Adipocyte (in vitro differentiated cells): ENCODE results near the gene RAB15.
A peak's percentile ranks its signal among the peaks of the same experiment; 100 is the strongest.
"Not testable (repeated sequence)": the region's sequence is repeated elsewhere in the genome, so short reads cannot be mapped to it uniquely, and the experiment has no call there.

ENCODE experiments used
- DNase-seq: peaks from one replicate; pipeline ENCODE4 v3.0.0-alpha.2; 2015; ENCODE audit warnings: low read depth
- H3K27me3 ChIP-seq: replicated peaks from 2 replicates; pipeline ENCODE4 v1.7.0; 2013; ENCODE audit warnings: mild to moderate bottlenecking, low read length, moderate library complexity; ENCODE audit not compliant: control insufficient read depth, insufficient read depth
- H3K36me3 ChIP-seq: 2 replicates; pipeline ENCODE4 v1.7.0; 2013; ENCODE audit warnings: low read length, mild to moderate bottlenecking, moderate library complexity; ENCODE audit not compliant: control insufficient read depth, insufficient read depth, severe bottlenecking
- H3K4me1 ChIP-seq: 2 replicates; pipeline ENCODE4 v1.7.0; 2013; ENCODE audit warnings: mild to moderate bottlenecking, low read length, moderate library complexity; ENCODE audit not compliant: control insufficient read depth, insufficient read depth
- H3K4me3 ChIP-seq: 2 replicates; pipeline ENCODE4 v1.7.0; 2013; ENCODE audit warnings: mild to moderate bottlenecking, low read length, moderate library complexity
- H3K9ac ChIP-seq: 2 replicates; pipeline ENCODE4 v1.7.0; 2013; ENCODE audit warnings: mild to moderate bottlenecking, low read length, moderate library complexity
- H3K9me3 ChIP-seq: 2 replicates; pipeline ENCODE4 v1.7.0; 2013; ENCODE audit warnings: mild to moderate bottlenecking, low read length, moderate library complexity; ENCODE audit not compliant: control insufficient read depth

RAB15 gene

DNA sequence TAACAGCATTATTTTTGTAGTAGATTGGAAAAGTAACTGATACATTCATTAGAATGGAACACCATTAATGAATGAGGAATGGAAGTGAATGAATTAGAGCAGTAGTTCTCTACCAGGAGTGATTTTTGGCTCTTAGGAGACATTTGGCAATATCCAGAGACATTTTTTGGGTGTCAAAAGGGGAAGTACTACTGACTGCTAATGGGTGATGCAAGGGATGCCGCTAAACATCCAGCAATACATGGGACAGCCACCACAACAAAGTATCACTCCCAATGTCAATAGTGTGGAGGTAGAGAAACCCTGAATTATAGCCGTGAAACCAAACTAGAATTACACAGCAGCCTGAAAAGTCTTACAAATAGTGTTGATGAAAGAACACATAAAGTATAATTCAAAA, 56.3 kb downstream of the RAB15 start:
- no peak for DNase-seq
- Histone ChIP-seq H3K27me3 (no peaks in the 10 kb centered on the region), H3K4me3 (peak overlapping the region; percentile 95), H3K36me3 (no peaks in the 10 kb centered on the region), H3K4me1 (peaks cover 55% of the 10 kb centered on the region), H3K9ac (peak overlapping the region; percentile 97), H3K9me3 (no peaks in the 10 kb centered on the region)

- H3K36me3 ChIP-seq, result no peaks in the 10 kb centered on the region
- H3K4me1 ChIP-seq, result peaks cover 48% of the 10 kb centered on the region
- no peak for DNase-seq
- no peaks in the 10 kb centered on the region for H3K27me3 ChIP-seq
- H3K9me3 ChIP-seq, result no peaks in the 10 kb centered on the region
- peak overlapping the region; percentile 95 for H3K4me3 ChIP-seq
- H3K9ac ChIP-seq, result peak overlapping the region; percentile 97
These were observed 57.1 kb downstream of the RAB15 start for GRCh38 chr14:64915029-64915424.

DNA sequence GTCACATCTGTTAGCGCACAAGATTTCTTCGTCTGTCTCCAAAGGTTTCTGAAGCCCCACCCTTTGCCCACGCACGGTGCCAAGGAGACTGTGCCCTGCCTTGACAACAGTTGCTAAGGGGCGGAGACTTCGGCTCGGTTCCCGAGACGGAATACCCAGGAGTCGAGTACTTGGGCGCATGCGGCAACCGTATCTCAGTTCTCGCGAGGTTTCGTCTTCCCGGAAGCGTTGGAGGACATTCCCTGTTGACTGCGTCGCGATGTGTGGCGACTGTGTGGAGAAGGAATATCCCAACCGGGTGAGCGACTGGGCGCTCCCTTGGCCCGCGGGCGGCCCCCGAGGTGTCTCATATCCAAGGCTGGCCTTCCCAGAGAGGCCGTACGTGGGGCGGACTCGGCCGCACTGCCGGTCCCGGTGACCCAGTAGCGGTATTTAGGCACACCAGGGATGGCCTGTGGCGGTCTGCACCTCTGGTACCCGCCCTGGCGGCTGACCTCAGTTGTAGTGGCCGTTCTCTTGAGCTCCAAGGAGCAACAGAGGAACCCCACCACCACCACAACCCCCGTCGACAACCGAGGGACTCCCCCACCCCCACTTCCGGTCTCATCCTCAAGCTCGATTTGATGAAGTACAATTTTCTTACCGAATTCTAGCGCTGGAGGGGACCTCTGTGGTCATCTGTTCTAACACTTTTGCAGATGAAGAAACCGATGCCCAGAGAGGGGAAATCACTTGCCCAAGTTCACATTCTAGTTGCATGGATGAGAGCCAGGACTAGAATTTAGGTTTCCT, 57.7 kb downstream of the RAB15 start, which contains the start of gene CHURC1:
Gene CHURC1, plus strand, starts transcription at position 219 of the 792 bp plus-strand sequence. Its CDS starts 41 bp downstream, at position 260.
- peak; percentile 100 for DNase-seq
- Histone ChIP-seq H3K9me3 (no peaks in the 10 kb centered on the region), H3K4me3 (peak within 1 kb of the TSS; percentile 95), H3K9ac (peak within 1 kb of the TSS; percentile 97), H3K36me3 (no peaks in the 10 kb centered on the region), H3K4me1 (peaks cover 42% of the 10 kb centered on the region), H3K27me3 (peaks cover 3% of the 10 kb centered on the region)

DNA sequence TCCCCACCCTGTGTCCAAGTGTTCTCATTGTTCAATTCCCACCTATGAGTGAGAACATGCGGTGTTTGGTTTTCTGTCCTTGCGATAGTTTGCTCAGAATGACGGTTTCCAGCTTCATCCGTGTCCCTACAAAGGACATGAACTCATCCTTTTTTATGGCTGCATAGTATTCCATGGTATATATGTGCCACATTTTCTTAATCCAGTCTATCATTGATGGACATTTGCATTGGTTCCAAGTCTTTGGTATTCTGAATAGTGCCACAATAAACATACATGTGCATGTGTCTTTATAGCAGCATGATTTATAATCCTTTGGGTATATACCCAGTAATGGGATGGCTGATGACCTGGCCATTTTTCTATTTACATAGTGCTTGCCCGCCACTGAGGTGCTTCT, 58.7 kb downstream of the RAB15 start:
- not testable (repeated sequence) for H3K9me3 ChIP-seq, H3K36me3 ChIP-seq, H3K27me3 ChIP-seq, DNase-seq
- Histone ChIP-seq H3K4me3 (peak overlapping the region; percentile 95), H3K4me1 (peaks cover 32% of the 10 kb centered on the region), H3K9ac (peak overlapping the region; percentile 97)

DNA sequence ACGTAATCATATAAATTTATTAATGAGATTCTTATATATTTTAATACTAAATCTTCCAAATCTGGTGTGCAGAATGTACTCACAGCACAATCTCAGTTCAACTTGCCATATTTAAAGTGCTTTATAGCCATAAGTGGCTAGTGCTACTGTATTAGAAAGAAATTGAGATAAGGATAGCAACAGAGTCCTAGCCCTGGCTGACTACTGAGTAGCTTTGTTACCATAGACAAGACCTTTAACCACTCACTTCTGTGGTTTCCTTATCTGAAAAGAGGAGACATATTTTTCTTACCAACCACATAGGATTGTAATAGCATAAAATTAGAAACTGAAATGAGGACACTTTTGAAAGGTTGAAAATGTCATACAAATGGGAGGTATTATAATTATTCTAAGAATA, 59.9 kb downstream of the RAB15 start:
- no peak overlapping the region for H3K4me3 ChIP-seq
- peaks cover 11% of the 10 kb centered on the region for H3K27me3 ChIP-seq
- no peak overlapping the region for H3K9ac ChIP-seq
- H3K4me1 ChIP-seq, result peaks cover 20% of the 10 kb centered on the region
- DNase-seq, result no peak
- no peaks in the 10 kb centered on the region for H3K36me3 ChIP-seq
- no peaks in the 10 kb centered on the region for H3K9me3 ChIP-seq

DNA sequence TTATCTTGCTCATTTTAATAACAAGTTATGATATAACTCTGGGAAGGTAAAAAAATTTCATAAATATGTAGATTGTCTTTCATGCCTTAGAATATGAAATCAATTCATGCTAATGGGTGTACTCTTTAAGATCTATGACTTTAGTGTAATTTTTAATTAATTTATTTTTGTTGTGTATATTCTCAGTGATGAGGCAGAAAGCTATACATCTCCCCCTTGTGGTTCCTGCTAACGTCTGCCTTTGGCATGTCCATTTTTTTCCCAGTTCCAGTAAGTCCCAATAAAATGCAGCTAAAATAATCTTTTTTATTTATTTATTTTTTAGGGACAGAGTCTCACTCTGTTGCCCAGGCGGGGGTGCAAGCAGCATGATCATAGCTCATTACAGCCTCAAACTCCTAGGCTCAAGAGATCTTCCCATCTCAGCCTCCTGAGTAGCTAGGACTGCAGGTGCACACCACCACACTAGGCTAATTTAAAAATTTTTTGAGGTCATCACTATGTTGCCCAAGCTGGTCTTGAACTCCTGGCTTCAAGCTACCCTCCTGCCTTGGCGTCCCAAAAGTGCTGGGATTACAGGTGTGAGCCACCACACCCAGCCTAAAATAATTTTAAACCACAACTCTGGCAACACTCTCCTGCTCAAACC, 61.2 kb downstream of the RAB15 start:
- H3K27me3 ChIP-seq, result peaks cover 16% of the 10 kb centered on the region
- no peak overlapping the region for H3K4me3 ChIP-seq
- peaks cover 17% of the 10 kb centered on the region for H3K4me1 ChIP-seq
- H3K9me3 ChIP-seq, result no peaks in the 10 kb centered on the region
- DNase-seq, result peak; percentile 81
- no peak overlapping the region for H3K9ac ChIP-seq
- no peaks in the 10 kb centered on the region for H3K36me3 ChIP-seq

DNA sequence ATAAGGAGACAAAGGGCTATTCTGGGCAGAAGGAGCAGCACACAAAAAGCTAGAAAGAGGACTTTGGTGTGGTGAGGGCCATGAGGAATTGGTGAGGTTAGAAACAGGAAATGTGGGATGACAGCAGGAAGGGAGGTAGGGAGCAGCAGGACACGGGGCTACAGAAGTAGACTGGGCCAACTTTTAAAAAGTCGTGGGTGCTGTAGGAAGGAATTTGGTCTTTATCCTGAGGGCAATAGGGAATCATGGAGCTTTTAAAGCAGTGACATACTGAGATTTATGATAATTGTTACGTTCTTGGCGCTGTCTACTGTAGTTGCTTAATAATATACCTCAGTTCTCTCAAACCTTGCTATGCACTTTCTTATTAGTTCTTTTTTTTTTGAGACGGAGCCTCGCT, 66.1 kb downstream of the RAB15 start:
- Histone ChIP-seq H3K4me1 (peaks cover 10% of the 10 kb centered on the region), H3K4me3 (no peak overlapping the region), H3K9me3 (no peaks in the 10 kb centered on the region), H3K27me3 (peaks cover 24% of the 10 kb centered on the region), H3K9ac (no peak overlapping the region), H3K36me3 (no peaks in the 10 kb centered on the region)
- DNase-seq, result no peak

- DNase-seq, result no peak
- Histone ChIP-seq H3K9ac (no peak overlapping the region), H3K36me3 (no peaks in the 10 kb centered on the region), H3K4me3 (no peak overlapping the region), H3K27me3 (peaks cover 25% of the 10 kb centered on the region), H3K4me1 (no peaks in the 10 kb centered on the region), H3K9me3 (no peaks in the 10 kb centered on the region)
These were observed 72.2 kb downstream of the RAB15 start for GRCh38 chr14:64899958-64900357.
